ENCODE data around the gene PLGRKT. TPM values are rescaled to one million over a fixed set of nuclear protein-coding genes. Genes with fewer than 3 reads are reported as not detected.
A peak's percentile ranks its signal among the peaks of the same experiment; 100 is the strongest.
"Not testable (repeated sequence)": the region's sequence is repeated elsewhere in the genome, so short reads cannot be mapped to it uniquely, and the experiment has no call there.

The PLGRKT gene
- total RNA-seq, 2 experiments from 2014 or later, result 10.4 to 26.1 TPM

- intact Hi-C loops (cut with micrococcal nuclease; ENCODE audit: unreplicated experiment), result no loop called here
- Histone ChIP-seq H3K4me1 (ENCODE audit: insufficient read depth, low read length, poor library complexity, severe bottlenecking) (no peaks in the 10 kb centered on the region), H3K4me3 (ENCODE audit: low read depth, low read length, poor library complexity, severe bottlenecking) (no peak overlapping the region), H2AFZ (ENCODE audit: low read length) (no peak overlapping the region), H3K27ac (ENCODE audit: low read depth, low read length, poor library complexity, severe bottlenecking) (no peak overlapping the region), H3K9me3 (ENCODE audit: low read length) (0 out of 2 replicates have a peak, but pooled peaks cover 2% of the 10 kb centered on the region), H3K79me2 (ENCODE audit: insufficient read depth, low read depth, low read length) (no peaks in the 10 kb centered on the region), H3K9me2 (ENCODE audit: insufficient read depth, low read length) (no peaks in the 10 kb centered on the region), H4K20me1 (ENCODE audit: insufficient read depth, low read length) (no peaks in the 10 kb centered on the region), H3K4me2 (ENCODE audit: low read length) (no peak overlapping the region), H3K36me3 (ENCODE audit: insufficient read depth, low read length) (no peaks in the 10 kb centered on the region)
- DNase-seq (ENCODE audit: low spot score), result peak; percentile 4
- no peak for TF ChIP-seq EZH2phosphoT487 (IDR thresholded peaks at IDR 0.05; ENCODE audit: borderline replicate concordance, low read depth, low read length)
- TF ChIP-seq, protein P1, sequence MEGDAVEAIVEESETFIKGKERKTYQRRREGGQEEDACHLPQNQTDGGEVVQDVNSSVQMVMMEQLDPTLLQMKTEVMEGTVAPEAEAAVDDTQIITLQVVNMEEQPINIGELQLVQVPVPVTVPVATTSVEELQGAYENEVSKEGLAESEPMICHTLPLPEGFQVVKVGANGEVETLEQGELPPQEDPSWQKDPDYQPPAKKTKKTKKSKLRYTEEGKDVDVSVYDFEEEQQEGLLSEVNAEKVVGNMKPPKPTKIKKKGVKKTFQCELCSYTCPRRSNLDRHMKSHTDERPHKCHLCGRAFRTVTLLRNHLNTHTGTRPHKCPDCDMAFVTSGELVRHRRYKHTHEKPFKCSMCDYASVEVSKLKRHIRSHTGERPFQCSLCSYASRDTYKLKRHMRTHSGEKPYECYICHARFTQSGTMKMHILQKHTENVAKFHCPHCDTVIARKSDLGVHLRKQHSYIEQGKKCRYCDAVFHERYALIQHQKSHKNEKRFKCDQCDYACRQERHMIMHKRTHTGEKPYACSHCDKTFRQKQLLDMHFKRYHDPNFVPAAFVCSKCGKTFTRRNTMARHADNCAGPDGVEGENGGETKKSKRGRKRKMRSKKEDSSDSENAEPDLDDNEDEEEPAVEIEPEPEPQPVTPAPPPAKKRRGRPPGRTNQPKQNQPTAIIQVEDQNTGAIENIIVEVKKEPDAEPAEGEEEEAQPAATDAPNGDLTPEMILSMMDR (conservative IDR thresholded peaks at IDR 0.05; ENCODE audit: low read length), result no peak; the same call in 1 of the 2 replicates
- BruUV-seq (replicated peaks), result no TSS peak
- CTCF ChIA-PET (ENCODE audit: unreplicated experiment), result no interaction called here
- POLR2A ChIA-PET, result no interaction called here
These were observed 35.5 kb downstream of the PLGRKT start for GRCh38 chr9:5402217-5402616.

GRCh38 chr9:5397547-5397946 is 40.2 kb downstream of the PLGRKT start:
- H3K79me2 ChIP-seq (ENCODE audit: insufficient read depth, low read depth, low read length); H4K20me1 ChIP-seq (ENCODE audit: insufficient read depth, low read length); H3K9me3 ChIP-seq (ENCODE audit: low read length); CTCF ChIA-PET (ENCODE audit: unreplicated experiment); intact Hi-C loops (cut with micrococcal nuclease; ENCODE audit: unreplicated experiment); H3K4me2 ChIP-seq (ENCODE audit: low read length); H3K4me1 ChIP-seq (ENCODE audit: insufficient read depth, low read length, poor library complexity, severe bottlenecking); H2AFZ ChIP-seq (ENCODE audit: low read length); H3K4me3 ChIP-seq (ENCODE audit: low read depth, low read length, poor library complexity, severe bottlenecking); H3K27ac ChIP-seq (ENCODE audit: low read depth, low read length, poor library complexity, severe bottlenecking); DNase-seq (ENCODE audit: low spot score); BruUV-seq (replicated peaks); H3K9me2 ChIP-seq (ENCODE audit: insufficient read depth, low read length); H3K36me3 ChIP-seq (ENCODE audit: insufficient read depth, low read length): not testable (repeated sequence)
- POLR2A ChIA-PET, result interaction anchor here (1.2 to 2.4 kb wide), 2 partner anchors 19 to 40 kb away, joined by 3 to 5 read pairs; partner anchors contain the start of gene PLGRKT

GRCh38 chr9:5395428-5395827 is 42.3 kb downstream of the PLGRKT start:
- Histone ChIP-seq H3K36me3 (ENCODE audit: insufficient read depth, low read length) (no peaks in the 10 kb centered on the region), H3K27ac (ENCODE audit: low read depth, low read length, poor library complexity, severe bottlenecking) (no peak overlapping the region), H2AFZ (ENCODE audit: low read length) (no peak overlapping the region), H3K4me3 (ENCODE audit: low read depth, low read length, poor library complexity, severe bottlenecking) (no peak overlapping the region), H3K4me2 (ENCODE audit: low read length) (no peak overlapping the region), H3K9me3 (ENCODE audit: low read length) (no peaks in the 10 kb centered on the region), H3K79me2 (ENCODE audit: insufficient read depth, low read depth, low read length) (no peaks in the 10 kb centered on the region), H3K4me1 (ENCODE audit: insufficient read depth, low read length, poor library complexity, severe bottlenecking) (no peaks in the 10 kb centered on the region), H4K20me1 (ENCODE audit: insufficient read depth, low read length) (no peaks in the 10 kb centered on the region), H3K9me2 (ENCODE audit: insufficient read depth, low read length) (no peaks in the 10 kb centered on the region)
- TF ChIP-seq, protein P1 (conservative IDR thresholded peaks at IDR 0.05; ENCODE audit: low read length), result no peak
- TF ChIP-seq EZH2phosphoT487 (IDR thresholded peaks at IDR 0.05; ENCODE audit: borderline replicate concordance, low read depth, low read length), result no peak
- no TSS peak for BruUV-seq (replicated peaks)
- intact Hi-C loops (cut with micrococcal nuclease; ENCODE audit: unreplicated experiment), result no loop called here
- POLR2A ChIA-PET, result interaction anchor here (0.7 kb wide), 2 partner anchors 8 to 74 kb away, joined by 3 to 5 read pairs; no protein-coding TSS in a partner anchor
- CTCF ChIA-PET (ENCODE audit: unreplicated experiment), result no interaction called here
- no peak for DNase-seq (ENCODE audit: low spot score)

DNA sequence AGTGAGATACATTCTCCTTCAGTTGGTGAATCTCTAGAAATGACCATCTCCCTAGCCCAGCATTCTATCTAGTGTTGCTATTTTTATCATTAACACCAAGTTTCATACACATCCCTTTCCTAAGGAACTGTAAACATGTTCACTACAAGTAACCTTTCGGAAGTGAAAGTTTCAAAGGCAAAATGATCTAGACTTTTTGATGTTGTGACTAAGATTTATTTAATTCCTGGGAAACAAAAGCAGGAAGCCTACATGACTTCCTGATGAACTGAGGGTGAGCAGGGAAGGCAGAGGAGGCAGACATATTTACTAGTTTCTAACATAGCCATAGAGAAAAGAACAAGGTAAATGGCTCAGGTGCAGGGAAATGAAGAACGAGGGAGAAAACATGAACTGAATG is 43.7 kb downstream of the PLGRKT start:
- H3K27ac ChIP-seq (ENCODE audit: low read depth, low read length, poor library complexity, severe bottlenecking); H3K79me2 ChIP-seq (ENCODE audit: insufficient read depth, low read depth, low read length); H3K36me3 ChIP-seq (ENCODE audit: insufficient read depth, low read length); H3K4me3 ChIP-seq (ENCODE audit: low read depth, low read length, poor library complexity, severe bottlenecking); intact Hi-C loops (cut with micrococcal nuclease; ENCODE audit: unreplicated experiment); H3K9me3 ChIP-seq (ENCODE audit: low read length); CTCF ChIA-PET (ENCODE audit: unreplicated experiment); H2AFZ ChIP-seq (ENCODE audit: low read length); BruUV-seq (replicated peaks); H3K4me1 ChIP-seq (ENCODE audit: insufficient read depth, low read length, poor library complexity, severe bottlenecking); H3K4me2 ChIP-seq (ENCODE audit: low read length); H3K9me2 ChIP-seq (ENCODE audit: insufficient read depth, low read length); H4K20me1 ChIP-seq (ENCODE audit: insufficient read depth, low read length); DNase-seq (ENCODE audit: low spot score): not testable (repeated sequence)
- POLR2A ChIA-PET, result interaction anchor here (0.9 kb wide), 1 partner anchor 12 kb away, joined by 5 read pairs; no protein-coding TSS in a partner anchor
